ENCODE data around the gene PPM1B.
A peak's percentile ranks its signal among the peaks of the same experiment; 100 is the strongest.
"Not testable (repeated sequence)": the region's sequence is repeated elsewhere in the genome, so short reads cannot be mapped to it uniquely, and the experiment has no call there.

PPM1B gene

DNA sequence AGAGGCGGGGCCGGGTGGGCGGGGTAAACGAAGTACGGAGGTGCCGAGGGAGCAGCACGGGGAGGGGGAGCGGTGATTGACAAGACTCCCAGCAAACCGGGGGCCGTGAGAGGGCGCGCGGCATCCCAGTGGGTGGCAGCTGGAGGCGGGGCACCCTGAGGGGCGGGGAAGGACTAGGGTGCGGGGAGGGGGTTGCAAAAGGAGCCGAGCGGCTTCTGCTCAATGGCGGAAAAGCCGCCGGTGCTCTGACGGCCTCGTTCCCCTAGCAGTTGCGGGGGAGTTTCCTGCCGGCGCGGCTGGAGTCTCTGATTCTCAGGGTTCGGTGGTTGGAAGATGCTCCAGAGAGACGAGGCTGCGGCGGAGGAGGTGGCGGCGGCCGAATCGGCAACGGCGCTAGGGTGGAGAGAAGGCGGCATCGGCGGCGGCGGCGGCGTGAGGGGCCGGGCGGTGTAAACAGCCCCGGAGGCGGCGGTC, at the start of gene PPM1B:
Gene PPM1B, plus strand, starts transcription at position 195 of the 474 bp plus-strand sequence. CDS start 32,325 bp downstream, outside the sequence.
- no peak for DNase-seq

- no peak for DNase-seq
These were observed 48.8 kb upstream of the PPM1B start for GRCh38 chr2:44119878-44120277.

DNA sequence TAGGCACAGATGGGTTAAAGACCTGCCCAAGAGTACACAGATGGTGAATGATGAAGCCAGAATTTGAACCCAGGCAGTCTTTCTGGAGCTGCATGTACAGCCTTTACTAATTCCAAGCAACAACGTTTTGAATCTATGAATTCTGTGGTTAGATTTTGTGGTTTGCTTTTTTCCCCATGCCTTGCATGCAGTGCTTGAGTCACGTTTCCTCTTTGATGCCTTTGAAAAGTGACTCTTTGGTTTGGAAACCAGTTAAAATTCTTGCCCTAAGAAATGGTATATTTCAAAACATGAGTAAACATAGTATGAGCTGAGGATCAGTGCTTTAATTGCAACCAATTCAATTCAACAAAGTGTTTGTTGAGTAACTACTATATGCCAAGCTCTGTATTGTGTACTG, 48.2 kb upstream of the PPM1B start:
- peak; percentile 85 for DNase-seq

- no peak for DNase-seq
These were observed 46.8 kb upstream of the PPM1B start for GRCh38 chr2:44121899-44122298.

GRCh38 chr2:44124500-44124899, 44.2 kb upstream of the PPM1B start:
- no peak for DNase-seq

DNA sequence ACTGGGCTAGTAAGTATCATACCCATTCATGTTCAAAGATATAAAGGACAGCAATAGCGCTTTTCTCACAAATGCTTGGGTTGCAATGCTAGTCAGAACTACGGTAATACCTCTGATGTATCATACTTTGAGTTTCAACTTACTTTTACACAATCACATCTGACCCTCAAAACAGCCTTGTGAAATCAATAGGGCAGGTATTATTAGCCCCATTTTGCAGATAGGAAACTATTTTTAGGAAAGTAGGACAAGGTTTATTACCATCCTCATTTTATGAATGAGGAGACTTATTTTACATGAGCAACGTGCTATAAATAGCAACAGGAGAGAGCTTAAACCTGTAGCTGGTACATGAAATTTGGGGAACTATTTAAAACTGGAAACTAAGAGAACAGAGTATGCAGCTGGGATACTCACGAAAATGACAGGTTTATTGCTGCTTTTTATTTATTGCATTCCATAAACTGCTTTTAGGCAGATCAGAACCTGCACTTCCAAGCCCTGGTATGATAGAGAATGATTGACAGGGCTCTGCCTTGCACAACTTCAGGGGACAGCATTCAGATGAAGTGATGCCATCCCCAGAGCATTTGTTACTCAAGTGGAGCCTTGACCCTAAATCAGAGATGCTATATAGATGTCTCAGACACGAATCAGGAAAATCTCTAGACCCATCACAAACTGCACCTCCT, 42.4 kb upstream of the PPM1B start:
- DNase-seq, result no peak

- DNase-seq, result peak; percentile 57
These were observed 38.2 kb upstream of the PPM1B start for GRCh38 chr2:44130441-44130840.

DNA sequence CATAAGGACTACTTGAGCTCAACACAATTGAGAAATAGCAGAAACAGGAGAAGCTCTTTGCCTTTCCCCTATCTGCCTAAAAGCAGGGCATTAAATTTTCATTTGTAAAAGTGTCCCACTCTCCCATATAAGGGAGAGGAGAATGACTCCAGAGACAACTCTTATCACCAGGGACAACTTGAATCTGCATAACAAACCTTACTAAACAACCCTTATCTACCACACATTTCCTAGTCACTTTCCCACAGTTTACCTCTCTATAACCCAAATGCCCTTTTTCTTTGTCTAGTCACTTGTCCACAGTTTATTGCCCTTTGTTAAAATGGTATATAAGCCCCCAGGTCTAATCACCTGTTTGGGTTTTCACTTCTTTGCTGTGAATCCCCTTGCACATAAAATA, 37.5 kb upstream of the PPM1B start:
- peak; percentile 51 for DNase-seq

GRCh38 chr2:44133602-44134001, 35.1 kb upstream of the PPM1B start:
- DNase-seq, result not testable (repeated sequence)

DNA sequence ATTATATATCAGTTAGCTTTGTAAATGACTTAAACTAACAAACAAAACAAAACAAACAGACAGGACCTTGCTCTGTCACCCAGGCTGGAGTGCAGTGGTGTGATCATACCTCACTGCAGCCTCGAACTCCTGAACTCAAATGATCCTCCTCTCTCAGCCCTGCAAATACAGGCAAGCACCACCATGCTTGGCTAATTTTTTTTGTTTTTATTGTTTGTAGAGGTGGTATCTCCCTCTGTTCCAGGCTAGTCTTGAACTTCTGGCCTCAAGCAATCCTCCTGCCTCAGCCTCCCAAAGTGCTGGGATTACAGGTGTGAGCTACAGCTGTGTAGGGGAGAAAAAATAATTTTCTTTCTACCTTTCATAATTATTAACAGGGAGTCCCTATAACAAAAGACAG, 33.8 kb upstream of the PPM1B start:
- DNase-seq, result no peak

DNA sequence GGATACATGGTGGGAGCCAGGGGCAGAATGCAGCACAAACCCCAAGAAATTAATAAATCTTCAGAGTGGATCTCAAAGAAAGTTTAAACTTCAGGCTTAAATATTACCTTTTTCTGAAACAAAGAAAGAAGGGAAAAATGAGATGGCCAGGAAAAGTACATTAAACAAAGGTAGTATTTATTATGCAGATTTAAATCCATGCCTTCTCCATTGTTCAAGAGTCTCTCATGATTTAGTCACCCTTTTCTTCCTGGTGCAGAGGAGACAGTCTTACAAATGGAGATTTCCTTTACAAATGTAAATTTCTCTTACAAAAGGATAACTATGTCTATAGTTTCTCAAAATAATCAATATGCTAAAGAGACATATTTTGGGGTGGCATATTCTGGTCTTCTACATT, 33.4 kb upstream of the PPM1B start:
- DNase-seq, result no peak

DNA sequence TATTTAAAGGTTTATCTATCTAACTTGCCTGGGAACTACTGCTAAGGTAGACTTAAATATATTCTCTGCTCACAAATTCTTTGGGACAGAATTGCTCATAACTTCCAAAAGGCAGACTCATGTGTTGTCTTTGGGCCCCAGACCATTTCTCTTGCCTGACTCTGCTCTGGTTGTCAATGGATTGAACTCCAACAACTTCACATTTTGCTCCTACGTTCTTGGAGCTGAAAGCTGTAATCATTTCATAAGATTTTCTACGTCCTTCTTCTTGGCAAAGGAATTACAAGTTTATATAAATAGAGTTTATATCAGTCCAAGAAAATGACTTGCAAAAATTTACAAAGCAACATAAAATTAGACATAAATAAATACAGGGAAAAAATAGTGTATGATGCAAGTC, 32.9 kb upstream of the PPM1B start:
- DNase-seq, result no peak

- DNase-seq, result no peak
These were observed 32.4 kb upstream of the PPM1B start for GRCh38 chr2:44136252-44136651.

GRCh38 chr2:44137048-44137447, 31.6 kb upstream of the PPM1B start:
- no peak for DNase-seq

DNA sequence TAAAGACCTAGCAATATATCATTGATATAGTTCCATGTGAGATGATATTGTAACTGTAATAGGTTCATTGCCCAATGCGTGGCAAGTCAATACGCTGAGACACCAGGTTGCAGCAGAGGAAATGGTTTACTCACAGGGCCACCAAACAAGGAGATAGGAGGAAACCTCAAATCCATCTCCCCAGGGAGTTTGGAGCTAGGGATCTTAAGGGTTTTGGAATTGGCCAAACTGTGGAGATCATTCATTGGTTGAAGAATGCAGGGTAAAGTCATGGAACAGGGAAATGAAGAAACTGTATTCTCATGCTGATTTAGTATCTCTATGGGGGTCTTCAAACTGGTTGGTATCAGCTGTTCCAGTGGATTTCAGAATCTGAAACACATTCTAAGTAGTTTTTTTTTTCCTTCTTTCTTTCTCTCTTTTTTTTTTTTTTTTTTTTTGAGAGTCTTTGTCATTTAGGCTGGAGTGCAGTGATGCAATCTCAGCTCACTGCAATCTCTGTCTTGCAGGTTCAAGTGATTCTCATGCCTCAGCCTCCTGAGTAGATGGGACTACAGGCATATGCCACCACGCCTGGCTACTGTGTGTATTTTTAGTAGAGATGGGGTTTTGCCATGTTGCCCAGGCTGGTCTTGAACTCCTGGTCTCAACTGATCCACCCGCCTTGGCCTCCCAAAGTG, 30.7 kb upstream of the PPM1B start:
- no peak for DNase-seq

GRCh38 chr2:44139741-44140140, 28.9 kb upstream of the PPM1B start:
- no peak for DNase-seq

DNA sequence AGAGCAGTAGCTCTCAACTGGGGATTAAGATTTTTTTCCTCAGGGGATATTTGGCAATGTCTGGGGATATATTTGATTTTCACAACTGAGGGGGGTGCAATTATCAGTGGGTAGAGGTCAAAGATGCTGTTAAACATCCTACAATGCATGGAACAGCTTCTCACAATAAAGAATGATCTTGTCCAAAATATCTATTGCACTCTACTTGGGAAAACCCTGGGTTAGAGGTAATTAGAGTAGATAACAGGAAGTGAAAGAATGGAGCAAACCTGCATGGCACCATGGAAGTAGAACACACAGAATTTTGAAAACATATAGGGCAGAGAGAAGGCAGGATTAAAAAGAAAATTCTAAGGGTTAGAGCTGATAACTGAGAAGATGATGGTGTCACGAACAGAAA, 26.4 kb upstream of the PPM1B start:
- DNase-seq, result no peak

GRCh38 chr2:44143701-44144100, 25.0 kb upstream of the PPM1B start:
- no peak for DNase-seq

DNA sequence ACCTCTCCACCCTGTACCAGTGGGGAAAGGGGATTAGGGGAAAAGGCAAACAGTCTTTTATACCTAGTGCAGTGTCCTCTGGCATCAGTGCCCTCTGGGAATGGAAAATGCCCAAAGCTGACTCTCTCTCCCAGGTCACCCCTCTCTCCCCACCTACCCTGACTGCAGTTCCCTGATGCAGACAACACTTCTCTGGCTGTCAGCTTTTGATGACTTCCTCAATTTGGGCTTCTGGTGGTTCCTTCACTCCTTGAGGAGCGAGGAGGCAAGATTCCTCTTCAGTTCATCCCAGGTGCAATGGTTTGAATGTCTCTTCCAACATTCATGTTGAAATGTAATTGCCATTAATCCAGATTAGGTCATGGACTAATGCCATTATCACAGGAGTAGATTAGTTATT, 19.7 kb upstream of the PPM1B start:
- DNase-seq, result no peak

DNA sequence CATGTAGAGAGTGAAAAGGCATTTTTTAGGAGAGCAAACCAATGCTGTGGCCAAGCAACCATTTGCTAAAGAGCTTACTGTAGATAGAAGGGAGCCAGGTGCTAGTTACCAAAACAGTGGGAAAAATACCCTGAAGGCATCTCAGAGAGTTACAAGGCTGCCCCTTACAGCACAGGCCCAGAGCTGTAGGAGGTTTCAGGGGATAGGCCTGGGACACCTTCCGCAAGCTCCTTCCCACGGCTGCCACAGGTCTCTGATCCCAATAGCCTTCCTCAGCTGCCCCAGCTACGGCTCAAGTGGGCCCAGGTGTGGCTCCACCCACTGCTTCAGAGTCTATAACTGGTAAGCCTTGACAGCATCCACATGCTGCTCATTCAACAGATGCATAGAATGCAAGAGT, 18.2 kb upstream of the PPM1B start:
- DNase-seq, result no peak

DNA sequence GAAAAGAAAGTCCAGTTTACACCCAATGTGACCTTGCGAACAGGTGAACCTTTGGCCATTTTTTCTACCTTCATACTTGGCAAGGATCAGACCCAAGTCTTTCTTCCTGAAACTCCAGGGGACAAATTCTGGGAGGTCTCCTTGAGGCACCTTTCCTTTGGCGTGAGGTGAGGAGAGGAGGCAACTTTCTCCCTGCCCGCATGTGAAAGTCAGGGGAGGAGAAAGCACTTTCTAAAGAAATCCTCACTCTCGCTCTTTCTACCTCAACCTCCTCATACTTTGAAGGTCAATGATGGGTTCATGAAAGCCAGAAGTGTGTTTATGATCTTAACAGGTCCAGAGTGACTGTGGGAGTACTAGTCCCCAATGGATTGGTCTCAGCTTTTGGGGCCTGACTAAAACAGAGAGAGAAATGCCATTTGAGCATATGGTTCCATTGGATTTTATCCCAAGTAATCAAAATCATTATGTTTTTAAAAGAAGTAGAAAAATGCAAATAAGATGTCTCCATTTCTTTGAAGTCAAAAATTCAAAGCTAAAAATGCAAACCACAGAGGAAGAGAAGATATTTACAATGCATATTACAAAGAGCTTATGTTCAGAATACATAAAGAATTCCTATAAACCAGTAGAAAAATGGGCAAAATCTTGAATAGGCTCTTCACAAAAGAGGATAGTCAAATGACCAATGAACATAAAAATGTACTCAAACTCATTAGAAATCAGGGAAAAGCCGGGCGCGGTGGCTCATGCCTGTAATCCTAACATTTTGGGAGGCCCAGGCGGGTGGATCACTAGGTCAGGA, 15.6 kb upstream of the PPM1B start:
- DNase-seq, result no peak

DNA sequence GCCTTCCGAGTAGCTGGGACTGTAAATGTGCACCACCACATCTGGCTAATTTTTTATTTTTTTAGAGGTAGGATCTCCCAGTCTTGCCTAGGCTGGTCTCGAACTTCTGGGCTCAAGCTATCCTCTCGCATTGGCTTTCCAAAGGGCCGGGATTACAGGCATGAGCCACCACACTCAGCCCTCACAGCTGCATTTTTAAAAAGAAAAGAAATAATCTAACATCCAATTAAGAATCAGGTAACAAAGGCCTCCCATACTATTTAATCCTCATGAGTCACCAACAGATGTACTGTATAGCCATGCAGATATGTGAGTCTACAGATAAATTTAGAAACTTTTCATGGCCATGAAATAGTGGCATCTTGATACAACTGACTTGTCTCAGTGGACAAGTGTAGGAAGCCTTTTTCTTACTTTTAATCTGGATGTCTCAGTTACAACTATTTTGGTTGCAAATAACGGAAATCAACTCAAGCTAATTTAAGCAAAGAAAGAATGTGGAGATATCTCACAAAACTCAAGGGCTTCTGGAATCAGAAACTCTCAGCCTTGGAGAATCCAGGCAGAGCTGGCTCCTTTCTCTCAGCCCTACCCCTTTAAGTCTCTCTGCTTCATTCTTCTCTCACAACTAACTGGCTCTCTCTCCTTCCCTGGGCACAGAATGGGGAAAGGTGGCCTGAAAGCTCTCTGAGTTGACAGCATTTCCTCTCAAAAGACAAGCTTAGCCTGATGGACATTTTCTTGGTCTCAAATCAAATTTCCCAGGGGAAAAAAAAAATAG, 12.8 kb upstream of the PPM1B start:
- DNase-seq, result peak; percentile 40

DNA sequence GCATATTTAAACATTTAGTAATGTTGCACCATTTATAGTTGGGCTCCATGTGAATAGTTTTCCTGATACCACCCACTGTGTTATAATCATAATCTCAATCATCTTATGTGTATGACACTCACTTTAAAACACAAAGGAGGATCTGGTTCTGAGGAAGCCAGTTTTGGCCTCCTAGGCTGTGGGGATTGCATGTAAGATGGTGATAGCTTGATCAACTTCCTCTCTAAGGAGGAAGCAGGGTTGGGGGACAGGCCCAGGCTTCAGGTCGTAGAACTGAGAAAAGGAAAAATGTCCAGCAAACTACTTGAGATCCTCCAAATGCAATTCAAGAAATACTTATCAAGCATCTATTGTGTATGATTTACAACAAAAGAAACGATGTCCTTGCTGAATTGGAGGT, 4.9 kb upstream of the PPM1B start:
- DNase-seq, result peak; percentile 49

All from hematopoietic multipotent progenitor cell treated with erythropoietin and hydrocortisone succinate and interleukin-3 and kit ligand, for 4 days (in vitro differentiated cells).